ENCODE measurements around the gene C18orf63. TPM values are rescaled to one million over a fixed set of nuclear protein-coding genes. Genes with fewer than 3 reads are reported as not detected.
"Not testable (repeated sequence)": the region's sequence is repeated elsewhere in the genome, so short reads cannot be mapped to it uniquely, and the experiment has no call there.

Gene C18orf63
- total RNA-seq, 1 experiment from 2014 or later, result not detected

DNA sequence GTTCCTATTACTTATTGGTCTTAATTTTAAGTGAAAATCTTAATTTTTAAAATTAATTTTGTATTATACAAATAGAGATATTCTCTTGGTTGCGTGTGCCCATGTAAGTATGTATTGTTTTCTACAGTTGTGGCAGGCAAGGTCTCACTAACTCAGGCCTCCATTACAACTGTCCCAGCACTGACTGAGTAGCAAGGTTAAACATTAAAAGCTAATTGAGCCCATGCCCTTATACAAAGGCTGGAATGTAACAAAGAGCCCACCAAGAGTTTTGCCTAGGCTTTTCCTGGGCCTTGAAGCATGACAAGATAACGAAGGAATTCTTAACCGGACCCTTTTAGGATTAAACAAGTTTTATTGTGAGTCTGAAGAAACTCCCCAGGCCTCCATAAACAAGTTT is 11.2 kb downstream of the C18orf63 start:
- not testable (repeated sequence) for DNase-seq (ENCODE audit: low spot score)

DNA sequence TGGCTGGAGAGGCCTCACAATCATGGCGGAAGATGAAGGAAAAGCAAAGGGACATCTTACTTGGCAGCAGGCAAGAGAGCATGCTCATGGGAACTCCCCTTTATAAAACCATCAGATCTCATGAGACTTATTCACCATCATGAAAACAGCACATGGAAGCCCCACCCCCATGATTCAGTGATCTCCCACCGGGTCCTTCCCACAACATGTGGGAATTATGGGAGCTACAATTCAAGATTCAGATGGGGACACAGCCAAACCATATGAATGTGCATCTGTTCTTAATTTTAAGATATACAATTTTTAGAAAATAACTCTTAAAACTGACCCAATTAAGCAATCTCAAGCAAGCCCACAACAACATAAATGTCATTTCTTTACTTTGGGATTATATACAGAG is 12.6 kb downstream of the C18orf63 start:
- no peak for DNase-seq (ENCODE audit: low spot score)

DNA sequence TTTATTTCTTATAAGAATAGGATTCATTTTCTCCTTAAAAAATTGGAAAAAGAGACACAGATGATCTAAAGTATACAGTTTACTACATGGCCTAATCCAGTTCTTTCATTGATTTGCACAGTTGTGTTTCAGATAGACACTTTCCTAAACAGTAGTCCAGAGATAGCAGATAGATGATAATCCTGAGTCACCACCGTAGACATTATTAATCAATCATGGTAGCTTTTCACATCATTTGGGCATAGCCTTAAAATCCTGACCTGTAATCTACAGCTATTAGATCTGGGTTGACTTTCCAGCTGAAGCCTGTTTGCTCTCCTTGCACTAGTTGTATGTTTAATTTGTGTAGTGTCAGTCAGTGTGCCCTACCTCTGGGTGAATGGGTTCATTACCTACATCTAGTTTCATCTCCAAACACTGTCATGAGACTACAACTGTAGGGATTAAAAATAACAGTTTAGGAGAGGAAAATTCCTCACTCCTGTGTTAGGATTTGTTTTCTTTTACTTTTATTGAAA is 14.1 kb downstream of the C18orf63 start:
- DNase-seq (ENCODE audit: low spot score), result no peak

DNA sequence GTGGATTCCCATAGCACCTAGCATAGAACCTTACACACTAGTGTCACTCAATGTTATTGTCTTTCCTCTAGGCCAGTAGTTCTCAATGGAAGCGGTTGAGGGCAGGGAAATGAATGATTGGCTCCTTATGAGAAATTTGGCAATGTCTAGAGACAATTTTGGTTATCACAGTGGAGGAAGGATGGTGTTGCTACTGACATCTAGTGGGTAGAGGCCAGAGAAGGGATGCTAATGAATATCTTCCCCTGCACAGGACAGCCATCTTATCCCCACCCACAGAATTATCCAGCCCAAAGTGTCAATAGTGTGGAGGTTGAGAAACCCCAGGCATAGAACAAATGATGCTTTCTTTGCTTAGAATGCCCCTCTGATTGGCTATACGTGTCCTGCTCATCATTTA is 15.8 kb downstream of the C18orf63 start:
- DNase-seq (ENCODE audit: low spot score), result peak; percentile 25

DNA sequence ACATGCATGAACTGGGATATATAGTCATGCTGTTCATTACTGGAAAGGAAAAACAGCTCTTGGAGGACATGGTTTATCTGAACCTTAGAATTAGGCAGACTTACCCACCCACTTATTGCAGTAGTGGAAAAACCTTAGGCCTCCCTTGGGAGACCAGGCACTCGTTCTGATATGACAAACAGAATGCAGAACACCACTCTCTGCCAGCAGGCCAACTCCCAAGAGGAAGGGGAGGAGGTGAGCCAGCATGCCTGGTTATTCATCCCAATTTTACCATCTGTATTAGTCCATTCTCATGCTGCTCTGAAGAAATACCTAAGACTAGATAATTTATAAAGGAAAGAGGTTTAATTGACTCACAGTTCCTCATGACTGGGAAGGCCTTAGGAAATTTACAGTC is 17.5 kb downstream of the C18orf63 start:
- no peak for DNase-seq (ENCODE audit: low spot score)

DNA sequence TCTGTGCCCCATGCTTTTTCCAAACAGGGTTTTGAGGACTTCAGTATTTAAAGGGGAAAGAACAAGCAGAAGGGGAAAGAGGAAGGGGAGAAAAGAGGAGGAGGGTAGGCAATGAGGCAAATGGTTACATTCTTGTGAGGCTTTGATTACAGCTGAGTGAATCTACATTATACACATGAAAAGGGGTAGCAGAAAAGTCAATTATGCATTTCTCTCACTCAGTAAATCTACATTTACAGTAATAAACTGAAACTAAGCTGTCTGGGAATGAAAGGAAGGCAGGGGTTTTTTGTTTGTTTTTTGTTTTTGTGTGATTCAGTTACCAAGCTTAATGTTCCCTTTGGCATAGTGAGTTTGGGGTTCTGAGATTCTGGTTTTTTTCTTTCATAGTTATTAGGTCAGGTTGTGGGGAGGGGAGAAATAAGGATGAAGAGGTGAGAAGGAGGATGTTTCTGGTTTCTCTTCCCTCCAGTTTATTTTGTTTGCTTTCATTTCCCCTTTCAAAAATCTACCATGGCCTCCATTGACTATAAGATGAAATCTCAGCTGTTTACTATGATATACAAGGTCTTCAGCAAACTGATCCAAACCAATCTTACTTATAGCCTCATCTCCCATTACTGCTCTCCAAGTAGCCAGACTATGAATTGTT is 18.7 kb downstream of the C18orf63 start:
- DNase-seq (ENCODE audit: low spot score), result no peak

DNA sequence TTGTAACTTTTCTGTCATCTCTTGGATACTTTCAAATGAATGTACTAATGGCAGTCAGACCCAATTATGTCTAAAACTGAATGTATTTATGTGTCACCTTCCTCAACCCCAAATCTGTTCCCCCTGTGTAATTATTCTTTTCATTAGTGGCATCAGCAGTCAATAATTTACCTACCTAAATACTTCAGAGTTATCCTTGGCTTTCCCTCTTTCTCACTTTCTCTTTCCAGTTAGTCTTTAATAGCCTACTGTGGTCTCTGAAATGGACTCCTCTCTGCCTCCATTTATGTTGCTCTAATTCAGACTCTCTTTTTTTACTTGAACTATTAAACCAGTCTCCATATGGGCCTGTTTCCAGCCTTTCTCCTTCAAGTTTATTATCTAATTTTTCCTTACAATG is 21.0 kb downstream of the C18orf63 start:
- DNase-seq (ENCODE audit: low spot score), result no peak

DNA sequence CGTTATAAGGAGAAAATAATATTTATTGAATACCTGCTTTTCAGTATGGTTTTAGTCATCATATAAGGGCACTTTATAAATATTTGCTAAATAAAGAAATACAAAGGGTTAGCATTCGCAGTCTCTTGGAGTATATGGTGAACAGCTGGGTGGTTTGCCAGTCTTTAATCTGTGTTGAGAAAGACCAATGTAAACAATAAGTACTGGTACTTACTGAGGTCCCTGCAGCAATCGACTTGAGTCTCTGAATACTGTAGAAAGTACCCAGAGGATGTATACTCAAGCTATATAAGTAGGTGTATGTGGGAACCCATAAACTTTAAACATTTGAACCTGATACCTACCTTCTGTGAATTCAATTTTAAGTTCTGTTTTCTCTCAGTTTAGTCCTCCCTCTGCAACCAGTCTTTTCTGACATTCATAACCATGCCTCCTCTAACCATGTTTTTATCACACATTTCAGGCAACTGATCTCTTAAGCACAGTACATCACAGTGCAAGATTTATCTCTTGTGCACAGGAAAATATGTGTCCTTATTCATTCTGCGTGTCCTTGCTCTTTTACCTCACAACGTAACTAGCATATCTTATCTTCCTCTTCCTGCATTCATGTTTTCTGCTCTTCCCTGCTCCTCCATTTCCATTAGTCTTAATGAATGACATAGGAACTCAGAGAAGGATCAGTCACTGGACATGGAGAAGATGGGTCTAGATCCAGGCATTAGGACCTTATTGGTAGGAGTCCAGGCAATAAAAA is 21.7 kb downstream of the C18orf63 start:
- no peak for DNase-seq (ENCODE audit: low spot score)

DNA sequence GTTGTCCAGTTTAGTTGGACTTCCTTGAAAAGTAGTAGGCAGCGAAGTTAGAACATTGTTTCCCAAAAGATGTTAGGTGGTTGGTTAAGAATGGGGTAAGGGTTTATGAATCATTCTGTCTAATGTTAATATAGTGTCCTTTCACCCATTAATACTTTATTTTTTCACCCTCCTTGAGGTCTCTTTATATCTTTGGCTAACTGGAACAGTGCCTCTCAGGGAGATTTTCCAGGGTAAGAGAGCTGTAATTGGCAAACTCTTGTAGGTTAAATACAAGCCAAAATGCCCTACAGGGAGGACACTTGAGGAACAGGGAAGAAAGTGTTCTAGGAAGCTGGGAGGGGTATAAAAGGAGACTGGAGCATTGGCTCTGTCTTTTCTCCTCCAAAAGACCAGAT is 22.3 kb downstream of the C18orf63 start:
- DNase-seq (ENCODE audit: low spot score), result no peak

DNA sequence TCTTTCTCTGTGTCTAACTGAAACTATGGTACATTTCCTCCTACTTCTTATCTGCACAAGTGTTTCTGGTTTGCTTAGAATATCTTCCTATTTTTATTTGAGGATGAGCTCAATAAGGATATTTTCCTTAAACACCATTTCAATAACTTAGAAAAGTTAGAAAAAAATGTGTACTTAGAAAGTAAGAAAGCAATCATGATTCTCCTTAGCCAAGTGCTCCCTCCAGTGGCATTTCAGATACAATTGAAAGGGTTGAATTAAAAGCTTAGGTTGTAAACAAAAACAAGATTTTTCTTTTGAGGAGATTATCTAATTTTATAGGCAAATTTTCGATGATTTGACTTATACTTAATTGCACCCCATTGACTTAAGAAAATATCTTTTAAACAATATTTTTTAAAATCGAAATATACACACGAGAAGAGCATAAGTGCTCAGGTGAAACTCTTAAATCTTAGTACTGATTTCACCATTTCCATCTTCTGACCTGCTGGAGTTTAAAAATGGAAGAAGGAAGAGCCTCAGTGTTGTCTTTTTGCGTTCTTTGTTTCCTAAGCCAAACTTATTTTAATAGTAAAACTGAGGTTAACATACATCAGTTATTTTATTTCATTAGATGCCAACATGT is 26.9 kb downstream of the C18orf63 start:
- DNase-seq (ENCODE audit: low spot score), result peak; percentile 53

DNA sequence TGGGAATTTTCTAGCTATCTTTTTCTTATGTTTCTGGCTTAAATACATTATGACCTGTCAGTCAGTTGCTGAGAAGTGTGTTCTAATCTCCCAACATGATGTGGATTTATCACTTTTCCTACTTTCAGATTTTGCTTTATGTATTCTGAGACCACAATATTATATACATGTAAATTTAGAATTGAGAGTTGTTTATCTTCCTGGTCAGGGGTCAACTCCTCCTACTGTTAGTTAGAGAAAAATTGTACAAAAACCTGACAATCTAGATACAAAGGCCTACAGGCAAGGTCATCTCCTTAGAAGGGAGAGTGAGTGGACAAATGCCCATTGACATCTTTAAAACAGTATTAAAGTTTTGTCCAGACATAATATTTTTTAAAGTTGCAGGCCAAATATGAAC is 30.6 kb downstream of the C18orf63 start:
- DNase-seq (ENCODE audit: low spot score), result no peak

DNA sequence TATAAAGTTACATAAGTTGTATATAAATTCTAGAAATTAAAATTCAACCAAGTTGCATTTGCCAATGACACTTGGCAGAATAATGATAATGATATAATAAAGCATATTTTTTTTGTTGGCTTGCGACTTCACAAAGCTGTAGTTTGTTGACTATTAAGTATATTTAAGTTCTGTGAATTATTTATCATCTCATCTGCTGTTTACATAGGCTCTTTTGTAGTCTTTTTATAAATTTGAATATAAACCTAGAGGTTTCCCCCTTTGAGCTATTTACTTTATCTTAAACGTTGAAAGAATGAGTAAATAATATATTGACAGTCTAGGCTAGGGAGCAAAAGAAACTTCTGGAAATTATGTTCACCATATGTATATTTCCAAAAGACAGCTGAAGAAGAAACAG is 32.9 kb downstream of the C18orf63 start:
- DNase-seq (ENCODE audit: low spot score), result no peak

DNA sequence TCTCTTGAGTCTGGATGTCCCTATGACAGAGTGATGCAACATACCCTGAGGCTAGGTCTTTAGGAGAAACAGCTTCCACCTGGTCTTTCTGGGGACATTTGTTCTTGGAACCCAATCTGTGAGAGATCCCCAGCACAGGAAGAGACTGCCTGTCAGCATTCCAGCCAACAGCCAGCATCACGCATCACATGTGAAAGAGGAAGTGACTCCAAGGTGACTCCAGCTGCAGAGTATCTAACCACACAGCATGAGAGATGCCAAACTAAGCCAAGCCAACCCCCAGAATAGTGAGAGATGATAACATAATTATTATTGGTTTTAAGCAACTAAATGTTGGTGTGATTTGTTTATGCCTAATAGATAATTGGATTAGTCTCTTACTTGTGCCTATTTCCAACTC is 35.7 kb downstream of the C18orf63 start:
- DNase-seq (ENCODE audit: low spot score), result no peak

DNA sequence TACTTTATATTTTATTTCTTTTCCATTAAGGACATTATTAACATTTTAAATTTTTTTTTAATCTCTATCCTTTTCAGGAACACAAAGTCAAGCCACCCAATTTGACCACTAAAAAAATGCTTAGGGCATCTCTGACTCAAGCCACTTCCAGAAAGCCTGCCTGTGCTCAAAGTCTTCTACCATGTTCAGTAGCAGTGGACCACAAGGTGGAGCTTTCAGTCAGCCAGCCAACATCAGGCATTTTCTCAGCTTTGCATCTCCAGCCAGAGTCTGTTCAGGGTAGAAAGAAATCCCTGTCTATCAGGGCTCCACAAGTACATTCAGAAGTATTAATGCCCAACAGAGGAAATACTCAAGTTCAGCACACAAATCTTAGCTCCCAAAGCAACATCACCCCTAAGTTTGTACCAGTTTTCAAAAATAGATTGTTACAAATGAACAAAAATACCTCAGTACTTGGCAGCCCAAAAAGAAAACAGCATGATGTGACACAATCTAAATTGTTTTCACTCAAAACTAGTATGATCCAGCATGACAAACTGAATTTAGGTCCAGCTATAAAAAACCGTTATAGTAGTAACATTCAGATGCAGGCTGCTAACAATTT is 37.6 kb downstream of the C18orf63 start:
- peak; percentile 56 for DNase-seq (ENCODE audit: low spot score)

DNA sequence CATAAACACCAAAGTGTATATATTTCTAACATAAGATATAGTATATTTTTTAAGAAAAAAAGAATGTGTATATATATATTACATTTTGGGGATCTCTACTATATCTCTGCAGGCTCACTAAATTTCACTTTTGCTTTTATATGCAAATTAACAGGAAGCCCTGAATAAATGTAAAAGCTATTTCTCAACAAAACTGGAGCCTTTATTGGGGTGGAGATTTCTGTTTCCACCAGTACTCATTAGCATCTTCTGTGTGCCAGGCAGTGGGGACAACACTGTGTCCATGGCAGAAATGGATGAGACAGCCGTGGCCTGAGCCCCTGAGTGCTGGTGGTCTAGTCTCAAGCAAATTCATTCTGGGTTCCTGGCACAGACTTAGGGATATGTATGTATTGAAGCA is 41.3 kb downstream of the C18orf63 start:
- DNase-seq (ENCODE audit: low spot score), result no peak

DNA sequence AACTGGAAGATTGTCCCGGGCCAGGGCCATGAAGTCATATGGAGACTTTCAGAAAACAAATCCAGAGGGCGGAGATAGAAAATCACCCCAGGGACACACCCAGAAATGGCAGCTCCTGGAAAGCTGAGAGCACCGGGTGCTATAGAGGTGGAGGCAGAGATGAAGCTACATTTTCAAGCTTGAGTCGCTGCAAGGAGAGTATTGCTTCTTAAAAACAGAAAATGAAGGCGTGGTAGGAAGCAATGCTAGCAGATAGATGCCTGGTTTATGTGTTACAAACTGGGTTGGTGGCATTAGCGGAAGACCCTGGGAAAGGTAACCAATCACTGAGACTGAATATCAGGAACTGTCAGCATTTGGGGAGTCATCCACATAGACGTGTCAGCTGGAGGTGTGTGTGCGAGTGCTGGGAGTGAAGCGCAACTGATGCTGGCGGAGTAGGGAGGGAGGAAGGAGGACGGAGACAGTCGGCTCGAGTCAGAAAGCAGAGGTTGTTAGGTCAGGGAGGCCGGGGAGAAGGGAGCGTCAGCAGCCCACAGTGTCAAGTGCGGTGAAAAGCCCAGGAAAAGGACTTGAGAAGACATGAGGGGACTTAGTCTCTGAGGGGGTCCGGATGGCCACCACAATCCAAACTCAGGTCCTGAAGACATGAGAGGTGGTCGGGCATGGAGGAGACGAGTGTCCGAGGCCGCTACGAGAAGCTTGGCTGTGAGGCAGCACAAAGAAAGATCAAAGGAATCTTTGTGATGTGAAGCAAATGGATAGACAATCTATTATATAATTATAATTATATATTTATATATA is 45.4 kb downstream of the C18orf63 start:
- no peak for DNase-seq (ENCODE audit: low spot score)

DNA sequence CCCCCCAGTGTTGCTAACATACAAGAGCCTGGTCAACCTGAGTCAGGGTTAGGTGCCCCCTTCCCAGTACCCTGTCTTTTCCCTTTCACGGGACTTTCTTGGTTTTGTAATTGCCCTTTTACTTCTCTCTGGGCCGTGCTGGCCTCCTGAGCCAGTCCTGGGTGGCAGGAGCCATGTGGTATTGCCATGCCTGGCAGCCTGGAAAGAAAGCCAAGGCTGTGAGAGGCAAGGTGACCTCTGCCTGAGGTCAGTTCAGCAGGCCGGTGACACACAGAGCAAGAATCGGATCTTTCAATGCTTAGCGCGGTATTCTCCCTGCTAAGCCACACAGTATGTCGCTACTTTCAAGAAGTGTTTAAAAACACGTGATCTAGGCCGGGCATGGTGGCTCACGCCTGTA is 52.3 kb downstream of the C18orf63 start:
- DNase-seq (ENCODE audit: low spot score), result no peak

DNA sequence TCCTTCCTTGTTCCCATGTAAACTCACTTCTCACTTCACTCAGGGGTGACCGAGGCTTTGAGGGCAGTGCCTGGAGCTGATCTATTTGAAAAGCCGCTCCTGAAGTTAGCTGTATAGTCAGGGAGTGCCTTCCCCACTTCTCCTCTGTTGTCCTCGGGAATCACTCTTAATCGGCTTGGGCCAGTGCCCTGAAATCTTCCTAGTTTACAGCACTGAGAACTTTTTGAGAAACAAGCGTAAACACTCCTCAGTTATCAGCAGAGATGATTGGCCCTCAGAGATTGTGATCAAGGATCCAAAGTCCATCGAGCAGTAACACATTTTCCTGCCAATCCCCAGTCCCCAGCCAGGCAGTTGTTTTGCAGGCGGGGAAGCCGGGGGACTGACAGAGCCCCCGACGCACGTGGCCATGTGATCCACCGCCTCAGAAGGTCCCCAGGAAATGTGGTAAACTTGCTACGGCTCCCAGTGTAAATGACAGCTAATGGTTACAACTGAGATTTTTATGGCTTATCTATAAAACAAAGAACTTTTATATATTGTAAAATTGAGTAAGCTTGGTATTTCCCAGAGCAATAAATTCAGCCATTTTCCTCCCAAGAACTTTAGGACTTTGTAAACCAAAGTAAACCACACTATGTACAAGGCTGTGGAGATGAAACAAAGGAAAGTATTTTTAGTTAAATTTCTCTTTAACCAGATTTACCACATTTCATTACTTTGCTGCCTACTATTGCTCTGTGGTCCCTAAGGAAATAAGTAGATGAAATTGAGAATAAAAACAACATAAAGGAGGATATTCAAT is 53.5 kb downstream of the C18orf63 start:
- DNase-seq (ENCODE audit: low spot score), result peak; percentile 21

DNA sequence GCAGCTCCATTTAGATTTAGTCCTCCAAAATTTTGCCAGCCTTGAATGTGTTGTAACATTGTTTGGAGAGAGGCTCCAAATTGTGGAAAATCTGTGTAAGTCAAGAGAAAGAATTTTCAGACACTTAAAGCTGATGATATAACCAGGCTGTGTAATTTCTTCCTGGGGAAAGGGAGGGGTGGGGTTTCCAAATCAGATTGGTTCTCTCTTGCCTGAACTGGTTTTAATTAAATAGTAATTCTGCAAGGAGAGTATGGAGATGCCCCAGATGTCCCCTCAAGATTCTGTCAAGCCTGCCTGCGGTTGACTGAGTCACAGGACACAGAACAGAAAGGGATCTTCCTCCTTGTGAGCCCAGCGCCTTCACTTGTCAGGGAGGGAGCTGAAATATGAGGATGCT is 54.5 kb downstream of the C18orf63 start:
- DNase-seq (ENCODE audit: low spot score), result no peak

DNA sequence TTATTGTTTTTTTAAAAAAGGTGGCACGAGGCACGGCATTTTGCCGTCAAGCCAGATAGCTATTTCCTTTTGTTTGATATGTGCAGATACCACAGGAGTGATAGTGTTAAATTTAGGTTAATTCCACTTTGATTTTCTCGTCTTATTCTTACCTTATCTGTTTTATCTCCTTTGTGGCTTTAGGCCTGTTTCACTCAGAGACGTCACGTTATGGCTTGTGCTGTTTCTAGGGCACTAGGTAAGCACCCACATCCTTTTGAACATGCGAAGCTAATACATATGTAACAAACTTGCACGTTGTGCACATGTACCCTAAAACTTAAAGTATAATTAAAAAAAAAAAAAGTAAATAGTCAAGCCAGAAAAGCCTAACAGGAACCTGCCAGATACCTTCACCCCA is 57.8 kb downstream of the C18orf63 start:
- DNase-seq (ENCODE audit: low spot score), result no peak

DNA sequence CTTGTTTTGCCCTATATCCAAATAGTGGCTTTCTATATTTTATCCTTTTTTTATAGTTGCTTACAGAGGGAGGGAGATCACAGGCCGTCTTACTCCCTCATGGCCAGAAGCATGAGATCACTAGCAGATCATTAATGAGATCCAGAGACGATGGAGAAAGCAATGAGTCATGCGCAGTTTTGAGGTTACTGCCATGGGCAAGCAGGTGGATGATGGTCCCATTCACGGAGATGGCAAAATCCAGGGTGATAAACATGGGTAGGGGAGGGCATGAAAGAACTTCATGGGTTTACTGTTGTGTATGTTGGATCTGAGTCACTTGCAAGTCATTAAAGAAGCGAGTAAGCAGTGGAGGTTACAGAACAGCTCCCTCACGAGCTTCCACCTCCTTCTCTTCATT is 60.4 kb downstream of the C18orf63 start:
- no peak for DNase-seq (ENCODE audit: low spot score)
